ENCODE measurements around the gene EPGN.

GRCh38 chr4:74297539-74297938 lies 10.7 kb upstream of the EPGN start:
- TF ChIP-seq, protein P1, sequence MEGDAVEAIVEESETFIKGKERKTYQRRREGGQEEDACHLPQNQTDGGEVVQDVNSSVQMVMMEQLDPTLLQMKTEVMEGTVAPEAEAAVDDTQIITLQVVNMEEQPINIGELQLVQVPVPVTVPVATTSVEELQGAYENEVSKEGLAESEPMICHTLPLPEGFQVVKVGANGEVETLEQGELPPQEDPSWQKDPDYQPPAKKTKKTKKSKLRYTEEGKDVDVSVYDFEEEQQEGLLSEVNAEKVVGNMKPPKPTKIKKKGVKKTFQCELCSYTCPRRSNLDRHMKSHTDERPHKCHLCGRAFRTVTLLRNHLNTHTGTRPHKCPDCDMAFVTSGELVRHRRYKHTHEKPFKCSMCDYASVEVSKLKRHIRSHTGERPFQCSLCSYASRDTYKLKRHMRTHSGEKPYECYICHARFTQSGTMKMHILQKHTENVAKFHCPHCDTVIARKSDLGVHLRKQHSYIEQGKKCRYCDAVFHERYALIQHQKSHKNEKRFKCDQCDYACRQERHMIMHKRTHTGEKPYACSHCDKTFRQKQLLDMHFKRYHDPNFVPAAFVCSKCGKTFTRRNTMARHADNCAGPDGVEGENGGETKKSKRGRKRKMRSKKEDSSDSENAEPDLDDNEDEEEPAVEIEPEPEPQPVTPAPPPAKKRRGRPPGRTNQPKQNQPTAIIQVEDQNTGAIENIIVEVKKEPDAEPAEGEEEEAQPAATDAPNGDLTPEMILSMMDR (IDR thresholded peaks at IDR 0.05) = no peak
- TF ChIP-seq POLR2A (IDR thresholded peaks at IDR 0.05) (no peak), POLR2AphosphoS5 (IDR thresholded peaks at IDR 0.05) (no peak)

Measured in breast epithelium (tissue), 3 donors.